CD4-positive, alpha-beta T cell (primary cell): Measurements from ENCODE around the gene FNBP1. TPM values are rescaled to one million over a fixed set of nuclear protein-coding genes. Genes with fewer than 3 reads are reported as not detected.

Experiments used
- ATAC-seq: fragments of 200-7000 bp; cut with Tn5 transposase; one replicate; pipeline ENCODE4 v1.10.0; 2022; ENCODE audit warnings: mild to moderate bottlenecking; ENCODE audit not compliant: poor library complexity
- CTCF ChIA-PET: fragments of 350-600 bp; sonication (Branson Sonifier 250); formaldehyde crosslinking; loops from one replicate; lab custom pipeline; 2021; ENCODE audit warnings: antibody characterized with exemption, inconsistent platforms; lab: Charles Lee
- POLR2A ChIA-PET: fragments of 350-600 bp; sonication (Branson Sonifier 250); formaldehyde crosslinking; loops from one replicate; lab custom pipeline; 2021; ENCODE audit warnings: antibody characterized with exemption, inconsistent platforms; lab: Charles Lee
- DNase-seq, 14 experiments: peaks; one replicate each; pipeline ENCODE4 v3.0.0-alpha.2; 2013 to 2020; ENCODE audit warnings: mixed read lengths in 2 of 14
- H3K27ac ChIP-seq, 2 donors: one replicate each; pipeline versions ENCODE4 v1.5.1 to v1.7.0; 2013; ENCODE audit warnings: low read length in 2 of 2, low read depth in 1 of 2, mild to moderate bottlenecking in 1 of 2
- H3K27me3 ChIP-seq, 2 experiments: 1 replicate in 1 of 2; 2 replicates in 1 of 2; pipeline versions ENCODE4 v1.6.1 to v1.7.0; 2013; ENCODE audit warnings: low read length in 2 of 2, control low read depth in 1 of 2, mild to moderate bottlenecking in 1 of 2, moderate library complexity in 1 of 2; ENCODE audit not compliant: insufficient read depth in 2 of 2, control insufficient read depth in 1 of 2
- H3K36me3 ChIP-seq: one replicate; pipeline ENCODE4 v1.6.1; 2013; ENCODE audit warnings: low read length, control low read depth; ENCODE audit not compliant: insufficient read depth
- H3K4me1 ChIP-seq: one replicate; pipeline ENCODE4 v1.6.1; 2013; ENCODE audit warnings: low read length, control low read depth; ENCODE audit not compliant: insufficient read depth
- H3K4me3 ChIP-seq: one replicate; pipeline ENCODE4 v1.5.1; 2013; ENCODE audit warnings: mild to moderate bottlenecking, low read length, moderate library complexity
- H3K9me3 ChIP-seq, 2 experiments: 1 replicate in 1 of 2; 2 replicates in 1 of 2; pipeline versions ENCODE4 v1.6.1 to v1.7.0; 2013; ENCODE audit warnings: low read length in 2 of 2, mild to moderate bottlenecking in 2 of 2, control low read depth in 1 of 2, moderate library complexity in 1 of 2; ENCODE audit not compliant: control insufficient read depth in 1 of 2, insufficient read depth in 1 of 2
- H3K27ac Mint-ChIP-seq: one replicate; pipeline ENCODE4 v1.8.0; 2020; ENCODE audit warnings: mixed read lengths
- H3K27me3 Mint-ChIP-seq: one replicate; pipeline ENCODE4 v1.8.0; 2021; ENCODE audit warnings: mixed read lengths
- H3K36me3 Mint-ChIP-seq: one replicate; pipeline ENCODE4 v1.8.0; 2021; ENCODE audit warnings: low read depth, mixed read lengths
- H3K4me1 Mint-ChIP-seq: one replicate; pipeline ENCODE4 v1.8.0; 2021; ENCODE audit warnings: low read depth, mixed read lengths
- H3K4me3 Mint-ChIP-seq: one replicate; pipeline ENCODE4 v1.8.0; 2020; ENCODE audit warnings: mild to moderate bottlenecking, mixed read lengths
- H3K9me3 Mint-ChIP-seq: one replicate; pipeline ENCODE4 v1.8.0; 2020; ENCODE audit warnings: mixed read lengths
- intact Hi-C, 2 experiments: fragments of 100-400 bp; cut with DNase I in 1 of 2; cut with micrococcal nuclease in 1 of 2; formaldehyde crosslinking; loops; one replicate each; pipeline versions ENCODE4 v1.15.1 to v1.9.0; 2023 to 2025; cut with DNase I, micrococcal nuclease
- total RNA-seq, 174 experiments: library from RNA in 2 of 174; stranded (reverse) in 2 of 174; gene quantifications; one replicate each; pipeline ENCODE4 v1.2.3 and lab custom pipeline; 2021 to 2026
- TF ChIP-seq, protein P1 (sequence below): fragments of 200-600 bp; IDR thresholded peaks from one replicate; pipeline ENCODE4 v1.8.0; 2022; ENCODE audit warnings: antibody characterized with exemption, mild to moderate bottlenecking

The FNBP1 gene
- total RNA-seq, 2 experiments from 2014 or later = 166 to 181 TPM

DNA sequence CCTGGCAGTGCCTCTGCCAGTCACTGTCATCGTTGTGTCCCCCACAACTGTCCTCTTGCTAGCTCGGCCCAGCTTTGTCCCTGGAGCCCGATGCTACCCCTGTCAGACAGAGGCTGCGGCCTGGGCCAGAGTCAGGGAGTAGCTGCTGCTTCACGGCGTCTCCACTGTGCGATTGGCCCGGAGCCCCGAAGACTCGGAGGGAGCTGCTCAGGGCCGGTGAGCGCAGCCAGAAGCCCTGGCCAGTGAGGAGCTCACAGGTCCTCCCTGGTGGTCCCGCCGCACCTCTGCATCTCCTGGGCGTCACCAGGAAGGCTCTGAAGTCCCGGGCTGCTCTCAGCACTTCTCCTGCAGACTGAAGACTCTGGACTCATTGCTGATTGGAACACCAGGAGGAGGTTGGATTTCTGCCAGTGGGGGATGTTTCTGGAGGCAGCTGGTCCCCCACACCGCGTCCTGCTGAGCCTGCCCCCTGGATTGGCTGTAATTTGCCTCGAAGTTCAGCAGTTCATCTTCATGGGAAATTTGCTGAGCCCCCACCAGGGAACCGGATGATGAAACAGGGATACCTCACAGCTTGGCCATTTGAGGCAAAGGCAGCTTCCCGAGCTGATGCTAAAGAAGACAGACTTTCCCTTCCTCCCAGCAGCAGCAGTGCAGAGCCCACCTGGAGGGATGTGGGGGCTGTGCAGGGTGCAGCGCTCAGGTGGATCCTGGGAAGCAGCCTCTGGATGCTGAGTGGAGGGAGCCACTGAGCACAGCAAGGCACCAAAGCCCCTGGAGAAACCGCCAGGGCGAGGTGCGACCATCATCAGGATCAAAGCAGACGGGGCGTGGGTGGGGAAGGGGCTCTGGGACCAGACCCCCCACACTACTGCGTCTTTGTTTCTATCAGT lies 162.1 kb downstream of the FNBP1 start:
- ChIA-PET POLR2A (no interaction called here), CTCF (no interaction called here)
- H3K4me3 Mint-ChIP-seq = no peak overlapping the region
- H3K36me3 Mint-ChIP-seq = peaks cover 28% of the 10 kb centered on the region
- DNase-seq (peak in 1 of 14 experiments; percentile 24), ATAC-seq (no peak)
- Histone ChIP-seq H3K27ac (no peak overlapping the region), H3K9me3 (no peaks in the 10 kb centered on the region), H3K36me3 (peaks cover 16% of the 10 kb centered on the region), H3K4me3 (no peak overlapping the region), H3K27me3 (no peaks in the 10 kb centered on the region), H3K4me1 (peaks cover 55% of the 10 kb centered on the region)
- intact Hi-C loops = loop anchor here in 1 of 2 experiments (10.0 kb wide), 1 partner anchor 354 kb away; no protein-coding TSS in a partner anchor
- peaks cover 19% of the 10 kb centered on the region for H3K4me1 Mint-ChIP-seq
- H3K27ac Mint-ChIP-seq = no peak overlapping the region
- no peaks in the 10 kb centered on the region for H3K27me3 Mint-ChIP-seq
- TF ChIP-seq, protein P1, sequence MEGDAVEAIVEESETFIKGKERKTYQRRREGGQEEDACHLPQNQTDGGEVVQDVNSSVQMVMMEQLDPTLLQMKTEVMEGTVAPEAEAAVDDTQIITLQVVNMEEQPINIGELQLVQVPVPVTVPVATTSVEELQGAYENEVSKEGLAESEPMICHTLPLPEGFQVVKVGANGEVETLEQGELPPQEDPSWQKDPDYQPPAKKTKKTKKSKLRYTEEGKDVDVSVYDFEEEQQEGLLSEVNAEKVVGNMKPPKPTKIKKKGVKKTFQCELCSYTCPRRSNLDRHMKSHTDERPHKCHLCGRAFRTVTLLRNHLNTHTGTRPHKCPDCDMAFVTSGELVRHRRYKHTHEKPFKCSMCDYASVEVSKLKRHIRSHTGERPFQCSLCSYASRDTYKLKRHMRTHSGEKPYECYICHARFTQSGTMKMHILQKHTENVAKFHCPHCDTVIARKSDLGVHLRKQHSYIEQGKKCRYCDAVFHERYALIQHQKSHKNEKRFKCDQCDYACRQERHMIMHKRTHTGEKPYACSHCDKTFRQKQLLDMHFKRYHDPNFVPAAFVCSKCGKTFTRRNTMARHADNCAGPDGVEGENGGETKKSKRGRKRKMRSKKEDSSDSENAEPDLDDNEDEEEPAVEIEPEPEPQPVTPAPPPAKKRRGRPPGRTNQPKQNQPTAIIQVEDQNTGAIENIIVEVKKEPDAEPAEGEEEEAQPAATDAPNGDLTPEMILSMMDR = no peak
- H3K9me3 Mint-ChIP-seq = no peaks in the 10 kb centered on the region

GRCh38 chr9:129879991-129880653 lies 162.9 kb downstream of the FNBP1 start:
- H3K36me3 ChIP-seq = peaks cover 24% of the 10 kb centered on the region
- intact Hi-C loops = loop anchor here in 1 of 2 experiments (10.0 kb wide), 1 partner anchor 355 kb away; no protein-coding TSS in a partner anchor
- ChIA-PET CTCF (no interaction called here), POLR2A (no interaction called here)
- H3K9me3 Mint-ChIP-seq = no peaks in the 10 kb centered on the region
- no peak overlapping the region for H3K4me3 ChIP-seq
- no peak overlapping the region for H3K27ac ChIP-seq
- DNase-seq = peak in 1 of 14 experiments; percentile 21
- H3K27me3 ChIP-seq = no peaks in the 10 kb centered on the region
- TF ChIP-seq, protein P1 = no peak
- no peaks in the 10 kb centered on the region for H3K27me3 Mint-ChIP-seq
- H3K4me1 ChIP-seq = peaks cover 50% of the 10 kb centered on the region
- no peak for ATAC-seq
- no peak overlapping the region for H3K27ac Mint-ChIP-seq
- H3K4me1 Mint-ChIP-seq = peaks cover 16% of the 10 kb centered on the region
- no peak overlapping the region for H3K4me3 Mint-ChIP-seq
- H3K9me3 ChIP-seq = no peaks in the 10 kb centered on the region
- peaks cover 32% of the 10 kb centered on the region for H3K36me3 Mint-ChIP-seq

- ChIA-PET CTCF (no interaction called here), POLR2A (interaction anchor here (1.5 kb wide), 1 partner anchor 10 kb away, joined by 7 read pairs; no protein-coding TSS in a partner anchor)
- H3K4me3 ChIP-seq = no peak overlapping the region
- H3K27ac ChIP-seq = no peak overlapping the region
- TF ChIP-seq, protein P1 = no peak
- no peaks in the 10 kb centered on the region for H3K9me3 Mint-ChIP-seq
- intact Hi-C loops = no loop called here
- H3K36me3 Mint-ChIP-seq = peaks cover 33% of the 10 kb centered on the region
- peaks cover 33% of the 10 kb centered on the region for H3K36me3 ChIP-seq
- H3K4me1 Mint-ChIP-seq = peaks cover 7% of the 10 kb centered on the region
- peaks cover 47% of the 10 kb centered on the region for H3K4me1 ChIP-seq
- DNase-seq (peak in 1 of 14 experiments; percentile 14), ATAC-seq (no peak)
- no peaks in the 10 kb centered on the region for H3K9me3 ChIP-seq
- no peak overlapping the region for H3K27ac Mint-ChIP-seq
- no peak overlapping the region for H3K4me3 Mint-ChIP-seq
- no peaks in the 10 kb centered on the region for H3K27me3 ChIP-seq
- H3K27me3 Mint-ChIP-seq = no peaks in the 10 kb centered on the region
Observed at GRCh38 chr9:129879103-129879699, 163.8 kb downstream of the FNBP1 start.
